WTC11 (cell line): ENCODE data around the gene PTPRN2.

Experiments
- CREB1 ChIP-seq: sonication (generic); formaldehyde crosslinking; IDR thresholded peaks from 2 replicates; pipeline ENCODE4 v1.8.0; 2023; ENCODE audit warnings: mild to moderate bottlenecking, missing genetic modification reagents
- GABPB1 ChIP-seq: sonication (generic); formaldehyde crosslinking; IDR thresholded peaks from 2 replicates; pipeline ENCODE4 v1.8.1; 2023; ENCODE audit warnings: mild to moderate bottlenecking, missing genetic modification reagents
- KAT7 ChIP-seq: sonication (generic); formaldehyde crosslinking; IDR thresholded peaks from 2 replicates; pipeline ENCODE4 v1.8.1; 2023; ENCODE audit warnings: missing genetic modification reagents, mild to moderate bottlenecking, borderline replicate concordance
- ZBTB21 ChIP-seq: sonication (generic); formaldehyde crosslinking; IDR thresholded peaks from 2 replicates; pipeline ENCODE4 v1.8.1; 2023; ENCODE audit warnings: mild to moderate bottlenecking, missing genetic modification reagents, borderline replicate concordance
- ZNF138 ChIP-seq: sonication (generic); formaldehyde crosslinking; conservative IDR thresholded peaks from 2 replicates; pipeline ENCODE4 v1.8.1; 2022; ENCODE audit warnings: mild to moderate bottlenecking, moderate library complexity, missing genetic modification reagents
- ZNF232 ChIP-seq: sonication (generic); formaldehyde crosslinking; IDR thresholded peaks from 2 replicates; pipeline ENCODE4 v1.8.0; 2022; ENCODE audit warnings: mild to moderate bottlenecking, missing genetic modification reagents
- ZNF423 ChIP-seq: fragments of 250-450 bp; sonication (Bioruptor Pico); IDR thresholded peaks from 2 replicates; pipeline ENCODE4 v2.1.2; 2022; ENCODE audit warnings: mild to moderate bottlenecking, moderate library complexity
- TF ChIP-seq, protein P1 (sequence below): fragments of 200-600 bp; IDR thresholded peaks from 2 replicates; pipeline ENCODE4 v1.8.0; 2022; ENCODE audit warnings: antibody characterized with exemption
- TF ChIP-seq, protein P2 (sequence below): sonication (generic); formaldehyde crosslinking; IDR thresholded peaks from 2 replicates; pipeline ENCODE4 v1.8.0; 2022; ENCODE audit warnings: mild to moderate bottlenecking, missing genetic modification reagents
- TF ChIP-seq, protein P3 (sequence below): sonication (generic); formaldehyde crosslinking; IDR thresholded peaks from 2 replicates; pipeline ENCODE4 v1.8.0; 2022; ENCODE audit warnings: mild to moderate bottlenecking, missing genetic modification reagents
- TF ChIP-seq, protein P4 (sequence below): sonication (generic); formaldehyde crosslinking; IDR thresholded peaks from 2 replicates; pipeline ENCODE4 v1.8.1; 2023; ENCODE audit warnings: mild to moderate bottlenecking, missing genetic modification reagents, moderate library complexity
- TF ChIP-seq, protein P5 (sequence below): fragments of 250-450 bp; sonication (Bioruptor Pico); IDR thresholded peaks from 2 replicates; pipeline ENCODE4 v1.9.0; 2021; ENCODE audit warnings: moderate library complexity, mild to moderate bottlenecking, inconsistent platforms, borderline replicate concordance
- TF ChIP-seq, protein P6 (sequence below): sonication (generic); formaldehyde crosslinking; IDR thresholded peaks from 2 replicates; pipeline ENCODE4 v1.8.1; 2023; ENCODE audit warnings: mild to moderate bottlenecking, moderate library complexity, missing genetic modification reagents

DNA sequence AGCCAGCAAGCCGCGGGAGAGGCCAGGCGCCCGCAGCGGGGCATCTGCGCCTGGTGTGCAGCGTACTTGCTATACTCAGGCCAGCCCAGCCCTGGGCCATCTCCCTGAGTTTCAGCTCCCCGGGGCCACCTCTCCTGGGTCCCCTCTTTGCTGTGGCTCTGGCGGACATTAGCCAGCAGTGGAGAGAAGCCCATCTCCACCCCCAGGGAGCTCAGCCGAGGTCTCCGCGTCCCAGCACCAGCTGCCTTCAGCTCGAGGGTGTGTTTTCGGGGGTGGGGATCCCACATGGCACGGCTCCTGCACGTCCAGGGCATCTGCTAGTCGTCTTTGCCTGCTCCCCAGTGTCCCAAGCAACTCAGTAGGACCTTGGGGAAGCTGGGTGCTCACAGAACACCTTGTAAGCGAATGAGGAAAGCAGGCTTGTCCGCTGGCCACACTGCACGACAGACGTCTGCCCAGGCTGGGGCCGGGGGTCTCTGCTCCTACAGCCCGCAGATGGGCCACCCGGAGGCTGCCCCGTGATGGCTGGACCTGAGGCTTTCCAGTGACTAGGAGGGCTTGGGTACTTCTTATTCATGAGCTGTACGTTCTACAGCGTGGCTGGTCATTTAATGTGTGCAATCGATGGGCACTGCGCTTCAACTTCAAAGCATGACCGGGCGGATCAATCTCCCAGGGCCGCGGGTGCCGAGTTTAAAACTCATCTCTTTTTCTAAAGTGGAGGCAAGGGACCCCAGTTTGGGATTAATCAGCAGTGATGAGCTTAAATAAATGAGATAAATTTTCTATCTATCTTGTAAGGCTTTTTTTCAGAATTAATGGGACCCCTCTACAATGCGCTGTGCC lies 795.2 kb downstream of the PTPRN2 start:
- TF ChIP-seq, protein P1, sequence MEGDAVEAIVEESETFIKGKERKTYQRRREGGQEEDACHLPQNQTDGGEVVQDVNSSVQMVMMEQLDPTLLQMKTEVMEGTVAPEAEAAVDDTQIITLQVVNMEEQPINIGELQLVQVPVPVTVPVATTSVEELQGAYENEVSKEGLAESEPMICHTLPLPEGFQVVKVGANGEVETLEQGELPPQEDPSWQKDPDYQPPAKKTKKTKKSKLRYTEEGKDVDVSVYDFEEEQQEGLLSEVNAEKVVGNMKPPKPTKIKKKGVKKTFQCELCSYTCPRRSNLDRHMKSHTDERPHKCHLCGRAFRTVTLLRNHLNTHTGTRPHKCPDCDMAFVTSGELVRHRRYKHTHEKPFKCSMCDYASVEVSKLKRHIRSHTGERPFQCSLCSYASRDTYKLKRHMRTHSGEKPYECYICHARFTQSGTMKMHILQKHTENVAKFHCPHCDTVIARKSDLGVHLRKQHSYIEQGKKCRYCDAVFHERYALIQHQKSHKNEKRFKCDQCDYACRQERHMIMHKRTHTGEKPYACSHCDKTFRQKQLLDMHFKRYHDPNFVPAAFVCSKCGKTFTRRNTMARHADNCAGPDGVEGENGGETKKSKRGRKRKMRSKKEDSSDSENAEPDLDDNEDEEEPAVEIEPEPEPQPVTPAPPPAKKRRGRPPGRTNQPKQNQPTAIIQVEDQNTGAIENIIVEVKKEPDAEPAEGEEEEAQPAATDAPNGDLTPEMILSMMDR = no peak
- no peak for TF ChIP-seq GABPB1 (CRISPR knock-in tag)
- TF ChIP-seq ZBTB21 (CRISPR knock-in tag) = no peak
- TF ChIP-seq, protein P2, sequence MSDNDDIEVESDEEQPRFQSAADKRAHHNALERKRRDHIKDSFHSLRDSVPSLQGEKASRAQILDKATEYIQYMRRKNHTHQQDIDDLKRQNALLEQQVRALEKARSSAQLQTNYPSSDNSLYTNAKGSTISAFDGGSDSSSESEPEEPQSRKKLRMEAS (CRISPR knock-in tag) = no peak
- TF ChIP-seq CREB1 (CRISPR knock-in tag) = no peak
- TF ChIP-seq, protein P3, sequence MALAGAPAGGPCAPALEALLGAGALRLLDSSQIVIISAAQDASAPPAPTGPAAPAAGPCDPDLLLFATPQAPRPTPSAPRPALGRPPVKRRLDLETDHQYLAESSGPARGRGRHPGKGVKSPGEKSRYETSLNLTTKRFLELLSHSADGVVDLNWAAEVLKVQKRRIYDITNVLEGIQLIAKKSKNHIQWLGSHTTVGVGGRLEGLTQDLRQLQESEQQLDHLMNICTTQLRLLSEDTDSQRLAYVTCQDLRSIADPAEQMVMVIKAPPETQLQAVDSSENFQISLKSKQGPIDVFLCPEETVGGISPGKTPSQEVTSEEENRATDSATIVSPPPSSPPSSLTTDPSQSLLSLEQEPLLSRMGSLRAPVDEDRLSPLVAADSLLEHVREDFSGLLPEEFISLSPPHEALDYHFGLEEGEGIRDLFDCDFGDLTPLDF (CRISPR knock-in tag) = no peak
- TF ChIP-seq, protein P4, sequence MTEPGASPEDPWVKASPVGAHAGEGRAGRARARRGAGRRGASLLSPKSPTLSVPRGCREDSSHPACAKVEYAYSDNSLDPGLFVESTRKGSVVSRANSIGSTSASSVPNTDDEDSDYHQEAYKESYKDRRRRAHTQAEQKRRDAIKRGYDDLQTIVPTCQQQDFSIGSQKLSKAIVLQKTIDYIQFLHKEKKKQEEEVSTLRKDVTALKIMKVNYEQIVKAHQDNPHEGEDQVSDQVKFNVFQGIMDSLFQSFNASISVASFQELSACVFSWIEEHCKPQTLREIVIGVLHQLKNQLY (CRISPR knock-in tag) = no peak
- TF ChIP-seq, protein P5, sequence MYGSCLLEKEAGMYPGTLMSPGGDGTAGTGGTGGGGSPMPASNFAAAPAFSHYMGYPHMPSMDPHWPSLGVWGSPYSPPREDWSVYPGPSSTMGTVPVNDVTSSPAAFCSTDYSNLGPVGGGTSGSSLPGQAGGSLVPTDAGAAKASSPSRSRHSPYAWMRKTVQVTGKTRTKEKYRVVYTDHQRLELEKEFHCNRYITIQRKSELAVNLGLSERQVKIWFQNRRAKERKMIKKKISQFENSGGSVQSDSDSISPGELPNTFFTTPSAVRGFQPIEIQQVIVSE (CRISPR knock-in tag) = no peak
- no peak for TF ChIP-seq ZNF138 (CRISPR knock-in tag)
- TF ChIP-seq, protein P6, sequence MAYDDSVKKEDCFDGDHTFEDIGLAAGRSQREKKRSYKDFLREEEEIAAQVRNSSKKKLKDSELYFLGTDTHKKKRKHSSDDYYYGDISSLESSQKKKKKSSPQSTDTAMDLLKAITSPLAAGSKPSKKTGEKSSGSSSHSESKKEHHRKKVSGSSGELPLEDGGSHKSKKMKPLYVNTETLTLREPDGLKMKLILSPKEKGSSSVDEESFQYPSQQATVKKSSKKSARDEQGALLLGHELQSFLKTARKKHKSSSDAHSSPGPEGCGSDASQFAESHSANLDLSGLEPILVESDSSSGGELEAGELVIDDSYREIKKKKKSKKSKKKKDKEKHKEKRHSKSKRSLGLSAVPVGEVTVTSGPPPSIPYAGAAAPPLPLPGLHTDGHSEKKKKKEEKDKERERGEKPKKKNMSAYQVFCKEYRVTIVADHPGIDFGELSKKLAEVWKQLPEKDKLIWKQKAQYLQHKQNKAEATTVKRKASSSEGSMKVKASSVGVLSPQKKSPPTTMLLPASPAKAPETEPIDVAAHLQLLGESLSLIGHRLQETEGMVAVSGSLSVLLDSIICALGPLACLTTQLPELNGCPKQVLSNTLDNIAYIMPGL (CRISPR knock-in tag) = no peak
- no peak for TF ChIP-seq ZNF232
- no peak for TF ChIP-seq KAT7 (CRISPR knock-in tag)
- no peak for TF ChIP-seq ZNF423
